ENCODE measurements around the gene FAM222B. TPM values are rescaled to one million over a fixed set of nuclear protein-coding genes. Genes with fewer than 3 reads are reported as not detected.

FAM222B gene
- total and polyA plus RNA-seq, 2 donors (not counting 1 experiment from before 2014, with no cell fraction given), result 10.8 to 23.1 TPM

DNA sequence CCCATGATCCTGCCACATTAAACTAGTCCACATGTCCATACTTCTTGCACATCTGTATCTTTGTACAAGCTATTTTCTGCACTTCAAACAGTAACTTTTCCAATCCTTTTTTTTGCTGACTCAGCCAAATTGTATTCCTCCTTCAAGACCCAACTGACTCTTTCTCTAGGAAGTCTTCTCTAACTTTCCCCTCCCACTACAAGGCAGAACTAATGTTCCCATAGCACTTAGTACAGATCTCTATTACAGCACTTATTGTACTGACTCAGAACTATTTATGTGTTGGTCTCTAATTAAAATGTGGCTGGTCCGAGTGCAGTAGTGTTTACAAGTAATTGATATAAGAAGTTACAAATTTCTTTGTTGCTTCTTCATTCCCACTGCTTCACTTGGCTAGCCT lies 8.2 kb downstream of the FAM222B start:
- no peak for DNase-seq
- Mint-ChIP-seq H3K9me3 (ENCODE audit: insufficient read depth) (no peaks in the 10 kb centered on the region), H3K4me1 (peaks cover 11% of the 10 kb centered on the region), H3K27me3 (no peaks in the 10 kb centered on the region), H3K4me3 (no peak overlapping the region), H3K27ac (peak overlapping the region; percentile 8)
- Histone ChIP-seq H3K9ac (ENCODE audit: low read length) (no peak overlapping the region), H3K27me3 (replicated peaks in 1 of 4; ENCODE audit: control extremely low read depth in 1 of 4, control insufficient read depth in 3 of 4, insufficient read depth in 4 of 4, low read length in 3 of 4) (no peaks in the 10 kb centered on the region), H3K4me3 (ENCODE audit: control extremely low read depth in 1 of 5, extremely low read depth in 1 of 5, insufficient read depth in 1 of 5, low read depth in 2 of 5, low read length in 4 of 5) (no peak overlapping the region), H3K4me1 (ENCODE audit: control insufficient read depth in 2 of 2, insufficient read depth in 2 of 2, low read length in 2 of 2) (no peaks in the 10 kb centered on the region), H3K9me3 (ENCODE audit: control extremely low read depth in 1 of 3, control insufficient read depth in 2 of 3, insufficient read depth in 1 of 3, low read length in 2 of 3) (no peaks in the 10 kb centered on the region), H3K79me2 (ENCODE audit: control insufficient read depth, insufficient read depth, low read length) (peaks cover 86% of the 10 kb centered on the region), H3K4me2 (replicated peaks; ENCODE audit: low read depth, low read length, poor library complexity, severe bottlenecking) (no peak overlapping the region), H2AFZ (ENCODE audit: insufficient read depth, low read depth, low read length, poor library complexity, severe bottlenecking) (no peak overlapping the region), H4K20me1 (ENCODE audit: control insufficient read depth, insufficient read depth, low read length, poor library complexity, severe bottlenecking) (peaks cover 13% of the 10 kb centered on the region), H3K27ac (ENCODE audit: low read length in 2 of 2) (peak overlapping the region in 1 of 2 donors; percentile 19), H3K36me3 (replicated peaks in 1 of 2; ENCODE audit: control extremely low read depth in 1 of 2, control insufficient read depth in 1 of 2, extremely low read depth in 1 of 2, insufficient read depth in 2 of 2, low read length in 1 of 2) (peaks cover 0 to 15% of the 10 kb centered on the region in 2 experiments)
- TF ChIP-seq EZH2 (IDR thresholded peaks at IDR 0.05; ENCODE audit: borderline replicate concordance, insufficient read depth, low read depth, low read length, poor library complexity, severe bottlenecking) (no peak), CTCF (IDR thresholded peaks at IDR 0.05) (no peak)
- no peak for ATAC-seq (ENCODE audit: low read depth)
- no CpG with 5 or more reads among the region's 1 CpG for WGBS (ENCODE audit: insufficient coverage)
- ChIA-PET POLR2A (interaction anchor here (0.6 kb wide), 1 partner anchor 43 kb away, joined by 3 read pairs; no protein-coding TSS in a partner anchor), CTCF (interaction anchor here (0.8 kb wide), 1 partner anchor 63 kb away, joined by 3 read pairs; the partner anchor contains the start of gene FLOT2)
- intact Hi-C loops (cut with micrococcal nuclease), result loop anchor here (10.0 kb wide), 1 partner anchor 60 kb away; no protein-coding TSS in a partner anchor

DNA sequence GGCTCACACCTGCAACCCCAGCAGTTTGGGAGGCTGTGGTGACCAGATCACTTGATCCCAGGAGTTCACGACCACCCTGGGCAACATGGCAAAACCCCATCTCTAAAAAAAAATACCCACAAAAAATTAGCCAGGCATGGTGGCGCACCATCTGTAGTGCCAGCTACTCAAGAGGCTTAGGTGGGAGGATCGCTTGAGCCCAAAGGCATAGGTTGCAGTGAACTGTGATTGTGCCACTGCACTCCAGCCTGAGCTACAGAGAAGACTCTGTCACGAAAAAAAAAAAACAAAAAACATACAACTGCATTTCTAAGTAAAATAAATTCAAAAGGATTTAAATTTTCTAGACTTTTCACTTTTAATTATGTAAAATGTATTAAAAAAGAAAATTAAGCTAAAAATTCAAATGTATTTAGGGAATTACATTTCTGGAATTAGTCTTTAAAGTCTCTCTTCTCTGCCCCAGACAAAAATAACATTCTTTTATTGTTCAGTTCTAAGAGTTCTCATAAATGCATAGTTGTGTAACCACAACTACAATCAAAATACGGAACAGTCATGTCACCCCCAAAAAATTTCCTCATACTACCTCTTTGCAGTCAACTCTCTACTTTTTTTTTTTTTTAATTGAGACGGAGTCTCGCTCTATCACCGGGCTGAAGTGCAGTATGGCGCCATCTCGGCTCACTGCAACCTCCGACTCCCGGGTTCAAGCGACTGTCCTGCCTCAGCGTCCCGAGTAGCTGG lies 14.1 kb downstream of the FAM222B start:
- DNase-seq, result no peak
- Histone ChIP-seq H2AFZ (ENCODE audit: insufficient read depth, low read depth, low read length, poor library complexity, severe bottlenecking) (no peak overlapping the region), H3K4me3 (ENCODE audit: control extremely low read depth in 1 of 5, extremely low read depth in 1 of 5, insufficient read depth in 1 of 5, low read depth in 2 of 5, low read length in 4 of 5) (no peak overlapping the region), H4K20me1 (ENCODE audit: control insufficient read depth, insufficient read depth, low read length, poor library complexity, severe bottlenecking) (peaks cover under 1% of the 10 kb centered on the region), H3K4me1 (ENCODE audit: control insufficient read depth in 2 of 2, insufficient read depth in 2 of 2, low read length in 2 of 2) (no peaks in the 10 kb centered on the region), H3K27ac (ENCODE audit: low read length in 2 of 2) (no peak overlapping the region), H3K9me3 (ENCODE audit: control extremely low read depth in 1 of 3, control insufficient read depth in 2 of 3, insufficient read depth in 1 of 3, low read length in 2 of 3) (no peaks in the 10 kb centered on the region), H3K4me2 (replicated peaks; ENCODE audit: low read depth, low read length, poor library complexity, severe bottlenecking) (no peak overlapping the region), H3K9ac (ENCODE audit: low read length) (no peak overlapping the region), H3K27me3 (replicated peaks in 1 of 4; ENCODE audit: control extremely low read depth in 1 of 4, control insufficient read depth in 3 of 4, insufficient read depth in 4 of 4, low read length in 3 of 4) (no peaks in the 10 kb centered on the region), H3K36me3 (replicated peaks in 1 of 2; ENCODE audit: control extremely low read depth in 1 of 2, control insufficient read depth in 1 of 2, extremely low read depth in 1 of 2, insufficient read depth in 2 of 2, low read length in 1 of 2) (peaks cover 0 to 8% of the 10 kb centered on the region in 2 experiments), H3K79me2 (ENCODE audit: control insufficient read depth, insufficient read depth, low read length) (peaks cover 73% of the 10 kb centered on the region)
- H3K4me3 Mint-ChIP-seq, result no peak overlapping the region
- CTCF ChIA-PET, result interaction anchor here (0.8 to 4.6 kb wide), 3 partner anchors 16 to 102 kb away, joined by 3 to 22 read pairs (median 4); no protein-coding TSS in a partner anchor
- intact Hi-C loops (cut with micrococcal nuclease), result no loop called here
- H3K27me3 Mint-ChIP-seq, result no peaks in the 10 kb centered on the region
- ATAC-seq (ENCODE audit: low read depth), result no peak
- WGBS (ENCODE audit: insufficient coverage), result 97% methylated on average over 4 of the region's 15 CpGs
- TF ChIP-seq EZH2 (IDR thresholded peaks at IDR 0.05; ENCODE audit: borderline replicate concordance, insufficient read depth, low read depth, low read length, poor library complexity, severe bottlenecking) (no peak), CTCF (IDR thresholded peaks at IDR 0.05) (no peak)
- H3K4me1 Mint-ChIP-seq, result peaks cover 2% of the 10 kb centered on the region
- POLR2A ChIA-PET, result no interaction called here
- no peak overlapping the region for H3K27ac Mint-ChIP-seq
- H3K9me3 Mint-ChIP-seq (ENCODE audit: insufficient read depth), result no peaks in the 10 kb centered on the region
